Caco-2 (cell line): ENCODE results near the gene DCAF5. TPM values are rescaled to one million over a fixed set of nuclear protein-coding genes. Genes with fewer than 3 reads are reported as not detected.
"Not testable (repeated sequence)": the region's sequence is repeated elsewhere in the genome, so short reads cannot be mapped to it uniquely, and the experiment has no call there.

Experiments
- BruUV-seq: library from RNA; stranded (reverse); fragments of 400-500 nt; replicated peaks from 2 replicates; lab custom pipeline; 2021; lab: Mats Ljungman, UMichigan
- CTCF ChIA-PET: fragments of 300-600 bp; sonication (Branson Sonifier 250); formaldehyde crosslinking; loops from one replicate; lab custom pipeline; 2022; ENCODE audit warnings: antibody characterized with exemption; lab: Charles Lee
- POLR2A ChIA-PET: fragments of 300-600 bp; sonication (Branson Sonifier 250); formaldehyde crosslinking; loops from one replicate; lab custom pipeline; 2022; ENCODE audit warnings: antibody characterized with exemption; lab: Charles Lee
- DNase-seq, 2 experiments: peaks; one replicate each; pipeline versions ENCODE4 v3.0.0 to v3.0.0-alpha.2; 2020 to 2022
- H3K27me3 ChIP-seq: replicated peaks from 2 replicates; pipeline ENCODE4 v1.6.0; 2011; ENCODE audit warnings: low read length; ENCODE audit not compliant: control insufficient read depth, insufficient read depth
- H3K36me3 ChIP-seq: 2 replicates; pipeline ENCODE4 v1.5.1; 2011; ENCODE audit warnings: low read length; ENCODE audit not compliant: control insufficient read depth, insufficient read depth
- H3K4me1 ChIP-seq: fragments of 250-450 bp; sonication (Bioruptor Pico); 2 replicates; pipeline ENCODE4 v1.5.1; 2020; ENCODE audit warnings: mild to moderate bottlenecking
- H3K4me3 ChIP-seq: 2 replicates; pipeline ENCODE4 v1.5.1; 2011; ENCODE audit warnings: low read depth, mild to moderate bottlenecking, control low read depth, low read length
- H3K9me3 ChIP-seq: fragments of 250-450 bp; sonication (Bioruptor Pico); 2 replicates; pipeline ENCODE4 v1.5.1; 2020; ENCODE audit warnings: mild to moderate bottlenecking, moderate library complexity
- H3K27ac Mint-ChIP-seq: one replicate; pipeline ENCODE4 v1.8.0; 2022; ENCODE audit warnings: mixed read lengths; ENCODE audit not compliant: unreplicated experiment
- H3K27me3 Mint-ChIP-seq: one replicate; pipeline ENCODE4 v1.8.0; 2022; ENCODE audit warnings: mixed read lengths; ENCODE audit not compliant: insufficient read depth, unreplicated experiment
- H3K36me3 Mint-ChIP-seq: one replicate; pipeline ENCODE4 v1.8.0; 2022; ENCODE audit warnings: mild to moderate bottlenecking, mixed read lengths; ENCODE audit not compliant: insufficient read depth, unreplicated experiment
- H3K4me1 Mint-ChIP-seq: one replicate; pipeline ENCODE4 v1.8.0; 2022; ENCODE audit warnings: low read depth, mixed read lengths; ENCODE audit not compliant: unreplicated experiment
- H3K4me3 Mint-ChIP-seq: one replicate; pipeline ENCODE4 v1.8.0; 2022; ENCODE audit warnings: mild to moderate bottlenecking, moderate library complexity, mixed read lengths; ENCODE audit not compliant: unreplicated experiment
- H3K9me3 Mint-ChIP-seq: one replicate; pipeline ENCODE4 v1.8.0; 2022; ENCODE audit warnings: mixed read lengths; ENCODE audit not compliant: unreplicated experiment
- intact Hi-C: fragments of 100-400 bp; cut with micrococcal nuclease; formaldehyde crosslinking; loops from one replicate; pipeline ENCODE4 v1.10.0; 2022; ENCODE audit not compliant: unreplicated experiment
- total RNA-seq: library from RNA; stranded (reverse); gene quantifications from 2 replicates; pipeline ENCODE4 v1.2.3, GENCODE V29; 2022
- TF ChIP-seq, protein P1 (sequence below), 2 experiments: fragments of 200-600 bp in 1 of 2; IDR thresholded peaks; 1 replicate in 1 of 2; 2 replicates in 1 of 2; pipeline versions ENCODE4 v1.5.1 to v1.8.0; 2011 to 2022; ENCODE audit warnings: antibody characterized with exemption in 1 of 2, control low read depth in 1 of 2, inconsistent platforms in 1 of 2, low read depth in 1 of 2, low read length in 1 of 2, mild to moderate bottlenecking in 1 of 2, moderate library complexity in 1 of 2; ENCODE audit not compliant: insufficient read depth in 1 of 2, severe bottlenecking in 1 of 2, unreplicated experiment in 1 of 2

The DCAF5 gene
- total RNA-seq, 1 experiment from 2014 or later = 34.8 TPM

- TF ChIP-seq, protein P1, sequence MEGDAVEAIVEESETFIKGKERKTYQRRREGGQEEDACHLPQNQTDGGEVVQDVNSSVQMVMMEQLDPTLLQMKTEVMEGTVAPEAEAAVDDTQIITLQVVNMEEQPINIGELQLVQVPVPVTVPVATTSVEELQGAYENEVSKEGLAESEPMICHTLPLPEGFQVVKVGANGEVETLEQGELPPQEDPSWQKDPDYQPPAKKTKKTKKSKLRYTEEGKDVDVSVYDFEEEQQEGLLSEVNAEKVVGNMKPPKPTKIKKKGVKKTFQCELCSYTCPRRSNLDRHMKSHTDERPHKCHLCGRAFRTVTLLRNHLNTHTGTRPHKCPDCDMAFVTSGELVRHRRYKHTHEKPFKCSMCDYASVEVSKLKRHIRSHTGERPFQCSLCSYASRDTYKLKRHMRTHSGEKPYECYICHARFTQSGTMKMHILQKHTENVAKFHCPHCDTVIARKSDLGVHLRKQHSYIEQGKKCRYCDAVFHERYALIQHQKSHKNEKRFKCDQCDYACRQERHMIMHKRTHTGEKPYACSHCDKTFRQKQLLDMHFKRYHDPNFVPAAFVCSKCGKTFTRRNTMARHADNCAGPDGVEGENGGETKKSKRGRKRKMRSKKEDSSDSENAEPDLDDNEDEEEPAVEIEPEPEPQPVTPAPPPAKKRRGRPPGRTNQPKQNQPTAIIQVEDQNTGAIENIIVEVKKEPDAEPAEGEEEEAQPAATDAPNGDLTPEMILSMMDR (IDR thresholded peaks at IDR 0.05; ENCODE audit: insufficient read depth in 1 of 2, low read depth in 1 of 2, low read length in 1 of 2, severe bottlenecking in 1 of 2, unreplicated experiment in 1 of 2) = no peak
- DNase-seq = no peak
- Mint-ChIP-seq H3K4me1 (no peaks in the 10 kb centered on the region), H3K27me3 (no peaks in the 10 kb centered on the region), H3K4me3 (no peak overlapping the region), H3K27ac (no peak overlapping the region), H3K9me3 (no peaks in the 10 kb centered on the region), H3K36me3 (no peaks in the 10 kb centered on the region)
- ChIA-PET POLR2A (no interaction called here), CTCF (interaction anchor here (0.7 kb wide), 1 partner anchor 32 kb away, joined by 3 read pairs; no protein-coding TSS in a partner anchor)
- intact Hi-C loops = no loop called here
- H3K9me3 ChIP-seq = no peaks in the 10 kb centered on the region
- no peak overlapping the region for H3K4me3 ChIP-seq
- BruUV-seq = no TSS peak
- H3K4me1 ChIP-seq = no peaks in the 10 kb centered on the region
- H3K36me3 ChIP-seq = no peaks in the 10 kb centered on the region
- H3K27me3 ChIP-seq = no peaks in the 10 kb centered on the region
These were observed 125.5 kb downstream of the DCAF5 start for GRCh38 chr14:69027242-69027913.

DNA sequence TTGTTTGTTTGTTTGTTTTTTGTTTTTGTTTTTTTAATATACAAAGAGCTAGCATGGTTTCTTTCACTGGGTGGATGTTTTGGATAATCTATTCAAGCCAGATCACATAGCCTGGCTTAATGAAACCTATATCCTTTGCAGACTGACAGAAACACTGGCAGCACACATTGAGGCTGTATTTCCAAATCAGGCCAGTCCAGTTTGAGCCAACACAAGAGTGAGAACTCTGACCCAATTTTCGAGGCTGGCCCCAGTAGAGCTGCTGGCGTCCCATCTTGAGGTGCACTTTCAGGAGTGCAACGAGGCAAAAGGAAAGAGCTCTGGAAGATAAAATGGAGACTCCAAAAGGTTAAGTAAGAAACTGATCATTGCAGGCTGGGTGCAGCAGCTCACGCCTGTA is 129.9 kb downstream of the DCAF5 start:
- Mint-ChIP-seq H3K9me3 (no peaks in the 10 kb centered on the region), H3K4me1 (no peaks in the 10 kb centered on the region), H3K27me3 (no peaks in the 10 kb centered on the region), H3K27ac (no peak overlapping the region), H3K36me3 (no peaks in the 10 kb centered on the region), H3K4me3 (no peak overlapping the region)
- no peaks in the 10 kb centered on the region for H3K9me3 ChIP-seq
- BruUV-seq = no TSS peak
- ChIA-PET POLR2A (no interaction called here), CTCF (no interaction called here)
- H3K36me3 ChIP-seq = no peaks in the 10 kb centered on the region
- no peak for DNase-seq
- intact Hi-C loops = no loop called here
- TF ChIP-seq, protein P1 (IDR thresholded peaks at IDR 0.05; ENCODE audit: insufficient read depth in 1 of 2, low read depth in 1 of 2, low read length in 1 of 2, severe bottlenecking in 1 of 2, unreplicated experiment in 1 of 2) = no peak
- H3K27me3 ChIP-seq = no peaks in the 10 kb centered on the region
- H3K4me1 ChIP-seq = no peaks in the 10 kb centered on the region
- no peak overlapping the region for H3K4me3 ChIP-seq

DNA sequence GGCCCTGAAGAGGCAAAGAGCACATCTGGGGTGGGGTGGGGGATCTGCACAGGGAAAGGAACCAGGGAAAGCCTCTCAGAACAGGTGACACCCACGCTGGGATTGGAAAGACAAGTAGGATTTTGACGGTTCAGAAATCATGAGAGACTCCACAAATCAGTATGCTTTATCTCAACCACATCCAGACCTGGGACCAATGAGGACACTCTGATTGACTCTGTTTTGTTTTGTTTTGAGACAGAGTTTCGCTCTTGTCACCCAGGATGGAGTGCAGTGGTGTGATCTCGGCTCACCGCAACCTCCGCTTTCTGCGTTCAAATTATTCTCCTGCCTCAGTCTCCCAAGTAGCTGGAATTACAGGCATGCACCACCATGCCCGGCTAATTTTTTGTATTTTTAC is 130.8 kb downstream of the DCAF5 start:
- DNase-seq, H3K9me3 Mint-ChIP-seq, H3K36me3 Mint-ChIP-seq, H3K4me1 Mint-ChIP-seq, H3K4me3 Mint-ChIP-seq, BruUV-seq, CTCF ChIA-PET, H3K27ac Mint-ChIP-seq, intact Hi-C loops, H3K36me3 ChIP-seq, H3K27me3 Mint-ChIP-seq, H3K4me3 ChIP-seq, H3K4me1 ChIP-seq, H3K9me3 ChIP-seq, H3K27me3 ChIP-seq, POLR2A ChIA-PET: not testable (repeated sequence)
